Uterine smooth muscle cell (primary cell): ENCODE results near the gene SLC36A1. TPM values are rescaled to one million over a fixed set of nuclear protein-coding genes. Genes with fewer than 3 reads are reported as not detected.

ENCODE experiments used
- total RNA-seq: library from RNA; depleted of rRNA; stranded (reverse); fragments of >200 nt; gene quantifications from 2 replicates; pipeline ENCODE4 v1.2.3, GENCODE V29; 2014

SLC36A1 gene
- total RNA-seq = 9.1 and 9.9 TPM in 2 replicates

DNA sequence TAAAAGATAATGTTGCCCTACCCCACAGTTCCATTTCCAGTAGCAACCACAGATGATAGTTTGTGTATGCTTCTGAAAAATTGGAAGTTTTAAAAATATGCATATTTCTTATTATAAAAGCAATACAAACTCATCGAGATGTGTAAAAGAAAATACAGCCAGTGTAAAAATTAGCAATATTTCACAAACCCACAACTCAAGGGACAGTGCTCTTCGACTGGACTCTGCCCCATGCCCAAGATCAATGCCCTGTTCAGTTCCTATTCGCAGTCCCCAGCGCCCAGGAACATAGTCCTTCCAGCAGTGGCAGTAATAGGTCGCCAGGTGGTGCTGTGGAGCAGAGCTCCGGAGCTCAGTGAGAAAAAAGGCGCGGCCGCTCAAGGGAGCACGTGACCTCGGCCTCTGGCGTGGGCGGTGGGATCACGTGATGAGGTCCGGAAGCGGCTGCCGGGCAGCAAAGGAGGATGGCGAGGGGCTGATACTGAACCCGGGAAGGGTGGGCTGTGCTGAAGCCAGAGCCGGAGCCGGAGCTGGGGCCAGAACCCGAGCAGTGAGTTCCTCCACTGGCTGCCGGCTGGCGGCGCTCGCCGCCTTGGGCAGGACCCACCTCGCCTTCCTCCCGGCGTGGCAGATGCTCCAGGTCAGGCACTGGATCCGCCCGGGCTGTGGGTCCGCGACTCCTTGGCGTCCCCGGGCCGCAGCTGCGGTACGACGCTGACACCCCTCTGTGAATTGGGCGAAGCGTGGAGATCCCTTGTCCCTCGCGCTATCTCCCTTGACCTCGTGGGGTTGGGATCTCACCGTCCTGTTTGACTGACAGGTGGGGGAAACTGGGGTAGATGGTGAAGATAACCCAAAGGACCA is at the start of gene SLC36A1:
SLC36A1 (plus strand) TSS at position 430 of the 864 bp plus-strand sequence. CDS start 11,190 bp downstream, outside the sequence.

Other genes starting within 250 kb of the SLC36A1 start
- 1.5 and 2.0 TPM in 2 replicates for gene CCDC69, start 223.5 kb upstream of the SLC36A1 start, total RNA-seq
- 12.9 and 27.4 TPM in 2 replicates for gene GM2A, start 194.4 kb upstream of the SLC36A1 start, total RNA-seq
- gene SLC36A3, start 143.8 kb upstream of the SLC36A1 start, total RNA-seq = not detected in 2 replicates
- gene SLC36A2, start 100.0 kb upstream of the SLC36A1 start, total RNA-seq = not detected in 2 replicates
- under 0.01 TPM in 2 replicates for gene FAT2, start 143.7 kb downstream of the SLC36A1 start, total RNA-seq
- 405 and 842 TPM in 2 replicates for gene SPARC, start 239.3 kb downstream of the SLC36A1 start, total RNA-seq